ENCODE results near the gene NEXMIF.

DNA sequence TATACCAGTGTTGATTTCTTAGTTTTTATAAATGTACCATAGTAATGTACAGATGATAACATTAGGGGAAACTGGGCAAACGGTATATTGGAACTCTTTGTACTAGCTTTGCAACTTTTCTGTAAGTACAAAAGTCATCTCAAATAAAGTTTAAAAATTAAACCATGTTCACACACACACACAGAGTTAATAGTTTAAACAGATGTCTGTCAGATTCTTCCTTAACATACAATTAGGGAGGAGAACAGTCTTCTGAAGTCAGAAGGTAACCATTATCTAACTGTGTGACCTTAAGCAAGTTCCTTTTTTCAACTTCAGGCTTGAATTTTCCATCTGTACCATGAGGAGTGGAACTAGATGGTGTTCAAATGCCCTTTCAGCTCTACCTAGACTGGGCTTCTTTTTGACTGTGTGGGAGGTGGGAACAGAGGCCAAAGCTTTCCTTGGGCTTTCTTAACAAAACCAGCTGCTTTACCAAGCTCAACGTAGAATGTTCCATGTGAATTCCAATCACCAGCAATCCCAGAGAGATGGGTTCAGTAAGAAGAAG lies 127.8 kb downstream of the NEXMIF start:
- TF ChIP-seq, protein P1, sequence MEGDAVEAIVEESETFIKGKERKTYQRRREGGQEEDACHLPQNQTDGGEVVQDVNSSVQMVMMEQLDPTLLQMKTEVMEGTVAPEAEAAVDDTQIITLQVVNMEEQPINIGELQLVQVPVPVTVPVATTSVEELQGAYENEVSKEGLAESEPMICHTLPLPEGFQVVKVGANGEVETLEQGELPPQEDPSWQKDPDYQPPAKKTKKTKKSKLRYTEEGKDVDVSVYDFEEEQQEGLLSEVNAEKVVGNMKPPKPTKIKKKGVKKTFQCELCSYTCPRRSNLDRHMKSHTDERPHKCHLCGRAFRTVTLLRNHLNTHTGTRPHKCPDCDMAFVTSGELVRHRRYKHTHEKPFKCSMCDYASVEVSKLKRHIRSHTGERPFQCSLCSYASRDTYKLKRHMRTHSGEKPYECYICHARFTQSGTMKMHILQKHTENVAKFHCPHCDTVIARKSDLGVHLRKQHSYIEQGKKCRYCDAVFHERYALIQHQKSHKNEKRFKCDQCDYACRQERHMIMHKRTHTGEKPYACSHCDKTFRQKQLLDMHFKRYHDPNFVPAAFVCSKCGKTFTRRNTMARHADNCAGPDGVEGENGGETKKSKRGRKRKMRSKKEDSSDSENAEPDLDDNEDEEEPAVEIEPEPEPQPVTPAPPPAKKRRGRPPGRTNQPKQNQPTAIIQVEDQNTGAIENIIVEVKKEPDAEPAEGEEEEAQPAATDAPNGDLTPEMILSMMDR (conservative IDR thresholded peaks at IDR 0.05 in 1 of 2, IDR thresholded peaks at IDR 0.05 in 1 of 2; ENCODE audit: low read depth in 1 of 2, low read length in 2 of 2): no peak
- no peak for TF ChIP-seq EZH2 (IDR thresholded peaks at IDR 0.05; ENCODE audit: low read length, missing control alignments)

Data from fibroblast of lung (primary cell).